Tibial nerve (tissue), 4 donors: ENCODE results near the gene PAPLN. TPM values are rescaled to one million over a fixed set of nuclear protein-coding genes. Genes with fewer than 3 reads are reported as not detected.

Source experiments
- DNase-seq, 2 donors: peaks; one replicate each; pipeline ENCODE4 v3.0.0-alpha.2; 2019; ENCODE audit warnings: low spot score in 2 of 2
- H3K27ac ChIP-seq, 4 donors: fragments of 200-600 bp; sonication (generic) in 3 of 4; one replicate each; pipeline ENCODE4 v1.5.1; 2017 to 2019; ENCODE audit warnings: mild to moderate bottlenecking in 1 of 4
- H3K27me3 ChIP-seq, 2 donors: fragments of 200-600 bp; sonication (generic) in 1 of 2; one replicate each; pipeline versions ENCODE4 v1.5.1 to v1.6.0; 2017 to 2019
- H3K36me3 ChIP-seq, 3 donors: fragments of 200-600 bp; sonication (generic); one replicate each; pipeline ENCODE4 v1.5.1; 2018 to 2019
- H3K4me1 ChIP-seq, 4 donors: fragments of 200-600 bp; sonication (generic) in 3 of 4; one replicate each; pipeline ENCODE4 v1.5.1; 2017 to 2019
- H3K4me3 ChIP-seq, 4 donors: fragments of 200-600 bp; sonication (generic) in 3 of 4; one replicate each; pipeline ENCODE4 v1.5.1; 2017 to 2019; ENCODE audit warnings: mild to moderate bottlenecking in 1 of 4, moderate library complexity in 1 of 4
- H3K9me3 ChIP-seq, 4 donors: fragments of 200-600 bp; sonication (generic) in 3 of 4; one replicate each; pipeline ENCODE4 v1.5.1; 2017 to 2019
- EP300 ChIP-seq, 2 donors: sonication (generic); formaldehyde crosslinking; IDR thresholded peaks; one replicate each; pipeline ENCODE4 v1.6.1; 2017; ENCODE audit warnings: antibody characterized with exemption in 2 of 2, mild to moderate bottlenecking in 1 of 2
- POLR2A ChIP-seq, 2 donors: fragments of 450-650 bp; IDR thresholded peaks; one replicate each; pipeline ENCODE4 v1.6.1; 2017; ENCODE audit warnings: antibody characterized with exemption in 2 of 2, mild to moderate bottlenecking in 2 of 2, moderate library complexity in 2 of 2
- WGBS, 2 donors: methylation state at CpG; one replicate each; pipeline ENCODE4 v1.1.5; 2018; 5-methylcytosine and 5-hydroxymethylcytosine counted together
- total RNA-seq, 4 donors: library from RNA; depleted of rRNA; stranded (reverse); fragments of >200 nt; gene quantifications; one replicate each; pipeline ENCODE4 v1.1.0, GENCODE V29; 2016
- TF ChIP-seq, protein P1 (sequence below), 5 experiments: fragments of 200-600 bp in 3 of 5; fragments of 450-650 bp in 2 of 5; sonication (generic) in 3 of 5; IDR thresholded peaks; one replicate each; pipeline ENCODE4 v1.5.1; 2016 to 2019; ENCODE audit warnings: antibody characterized with exemption in 5 of 5, mild to moderate bottlenecking in 3 of 5, moderate library complexity in 2 of 5

The PAPLN gene
- total RNA-seq, 4 donors from 2014 or later: 96.6 to 314 (median 206) TPM

DNA sequence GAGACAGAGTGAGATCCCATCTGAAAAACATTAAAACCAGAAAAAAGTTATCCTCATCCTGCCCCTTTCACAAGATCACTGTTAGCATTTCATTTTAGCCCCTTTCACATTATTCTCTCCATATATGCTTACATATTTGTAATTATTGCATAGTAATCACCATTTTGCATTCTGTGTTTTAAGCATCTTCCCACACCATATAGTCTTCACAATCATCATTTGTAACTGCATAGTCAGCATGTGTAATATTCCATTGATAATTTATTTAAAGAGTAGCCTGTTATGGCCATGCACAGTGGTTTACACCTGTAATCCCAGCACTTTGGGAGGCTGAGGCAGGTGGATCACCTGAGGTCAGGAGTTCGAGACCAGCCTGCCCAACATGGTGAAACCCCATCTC, 11.8 kb downstream of the PAPLN start:
- 94 to 100% methylated on average over 1 of the region's 1 CpG for WGBS, 2 donors

DNA sequence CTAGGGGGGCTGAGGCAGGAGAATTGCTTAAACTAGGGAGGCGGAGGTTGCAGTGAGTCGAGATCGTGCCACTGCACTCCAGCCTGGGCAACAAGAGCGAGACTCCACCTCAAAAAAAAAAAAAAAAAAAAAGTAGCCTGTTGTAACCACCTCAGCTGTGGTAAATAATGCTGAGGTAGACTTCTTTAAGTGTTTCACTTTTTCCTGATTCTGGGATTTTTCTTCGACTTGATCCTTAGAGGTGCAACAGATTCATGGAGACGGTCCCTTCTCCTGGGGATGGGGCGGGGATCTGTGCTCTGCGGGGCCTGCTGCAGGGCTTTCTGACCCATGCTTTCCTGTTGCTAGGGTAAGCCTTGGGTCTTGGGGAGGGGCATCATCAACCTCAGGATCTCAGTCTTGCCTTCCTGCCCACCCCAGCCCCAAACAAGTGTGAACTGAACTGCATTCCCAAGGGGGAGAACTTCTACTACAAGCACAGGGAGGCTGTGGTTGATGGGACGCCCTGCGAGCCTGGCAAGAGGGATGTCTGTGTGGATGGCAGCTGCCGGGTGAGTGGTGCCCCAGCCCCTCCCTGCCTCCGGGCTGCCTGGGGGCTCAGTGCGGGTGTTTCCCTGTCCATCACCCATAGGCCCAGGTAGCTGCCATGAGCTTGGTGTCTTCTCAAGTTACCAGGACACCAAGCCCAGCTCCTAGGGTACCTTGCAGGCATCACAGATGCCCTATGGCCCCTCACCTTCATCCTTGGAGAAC, 12.4 kb downstream of the PAPLN start:
- WGBS, 2 donors: 88 to 89% methylated on average over 11 to 13 of the region's 13 CpGs
- TF ChIP-seq, protein P1, sequence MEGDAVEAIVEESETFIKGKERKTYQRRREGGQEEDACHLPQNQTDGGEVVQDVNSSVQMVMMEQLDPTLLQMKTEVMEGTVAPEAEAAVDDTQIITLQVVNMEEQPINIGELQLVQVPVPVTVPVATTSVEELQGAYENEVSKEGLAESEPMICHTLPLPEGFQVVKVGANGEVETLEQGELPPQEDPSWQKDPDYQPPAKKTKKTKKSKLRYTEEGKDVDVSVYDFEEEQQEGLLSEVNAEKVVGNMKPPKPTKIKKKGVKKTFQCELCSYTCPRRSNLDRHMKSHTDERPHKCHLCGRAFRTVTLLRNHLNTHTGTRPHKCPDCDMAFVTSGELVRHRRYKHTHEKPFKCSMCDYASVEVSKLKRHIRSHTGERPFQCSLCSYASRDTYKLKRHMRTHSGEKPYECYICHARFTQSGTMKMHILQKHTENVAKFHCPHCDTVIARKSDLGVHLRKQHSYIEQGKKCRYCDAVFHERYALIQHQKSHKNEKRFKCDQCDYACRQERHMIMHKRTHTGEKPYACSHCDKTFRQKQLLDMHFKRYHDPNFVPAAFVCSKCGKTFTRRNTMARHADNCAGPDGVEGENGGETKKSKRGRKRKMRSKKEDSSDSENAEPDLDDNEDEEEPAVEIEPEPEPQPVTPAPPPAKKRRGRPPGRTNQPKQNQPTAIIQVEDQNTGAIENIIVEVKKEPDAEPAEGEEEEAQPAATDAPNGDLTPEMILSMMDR (IDR thresholded peaks at IDR 0.05): no peak
- TF ChIP-seq EP300 (IDR thresholded peaks at IDR 0.05) (no peak), POLR2A (IDR thresholded peaks at IDR 0.05) (no peak)
- no peak for DNase-seq

More for the DNA sequence above, 11.8 kb downstream of the PAPLN start:
- no peaks in the 10 kb centered on the region for H3K9me3 ChIP-seq
- no peaks in the 10 kb centered on the region for H3K27me3 ChIP-seq
- no peak for DNase-seq
- TF ChIP-seq POLR2A (IDR thresholded peaks at IDR 0.05): no peak
- TF ChIP-seq, protein P1 (IDR thresholded peaks at IDR 0.05): no peak
- TF ChIP-seq EP300 (IDR thresholded peaks at IDR 0.05): no peak
- H3K4me1 ChIP-seq: peaks cover 0 to 32% (median 11%) of the 10 kb centered on the region in 4 donors
- H3K4me3 ChIP-seq: no peak overlapping the region
- H3K36me3 ChIP-seq: peaks cover 0 to 45% (median 0%) of the 10 kb centered on the region in 3 donors
- H3K27ac ChIP-seq: no peak overlapping the region

DNA sequence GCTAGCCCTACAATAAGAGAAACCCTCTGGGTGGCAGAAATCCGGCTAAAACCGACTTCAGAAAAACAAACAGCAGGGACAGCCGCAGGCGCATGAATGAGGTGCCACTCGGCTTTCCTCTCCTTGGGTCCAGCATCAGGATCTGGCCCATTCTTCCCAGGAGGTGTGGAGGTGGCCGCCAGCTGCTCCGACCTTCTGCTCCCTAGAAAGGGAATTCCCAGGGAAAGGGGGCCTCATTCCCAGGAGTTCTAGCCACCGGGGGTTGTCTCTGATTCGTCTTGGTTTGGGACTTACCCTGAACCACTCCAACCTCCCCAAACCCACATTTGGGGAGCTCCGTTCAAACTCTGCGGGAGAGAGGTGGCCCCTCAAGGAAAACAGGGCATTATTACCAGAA, 13.0 kb downstream of the PAPLN start:
- Histone ChIP-seq H3K27ac (no peak overlapping the region), H3K27me3 (no peaks in the 10 kb centered on the region), H3K4me1 (peaks cover 0 to 20% (median 6%) of the 10 kb centered on the region in 4 donors), H3K36me3 (peaks cover 0 to 57% (median 0%) of the 10 kb centered on the region in 3 donors), H3K9me3 (no peaks in the 10 kb centered on the region), H3K4me3 (no peak overlapping the region)
- TF ChIP-seq, protein P1 (IDR thresholded peaks at IDR 0.05): no peak
- 85 to 93% methylated on average over 10 to 11 of the region's 11 CpGs for WGBS, 2 donors
- DNase-seq: no peak

More for the DNA sequence above, 12.4 kb downstream of the PAPLN start:
- no peaks in the 10 kb centered on the region for H3K27me3 ChIP-seq
- no peak overlapping the region for H3K4me3 ChIP-seq
- no peak overlapping the region for H3K27ac ChIP-seq
- peaks cover 0 to 25% (median 8%) of the 10 kb centered on the region in 4 donors for H3K4me1 ChIP-seq
- peaks cover 0 to 52% (median 0%) of the 10 kb centered on the region in 3 donors for H3K36me3 ChIP-seq
- H3K9me3 ChIP-seq: no peaks in the 10 kb centered on the region

DNA sequence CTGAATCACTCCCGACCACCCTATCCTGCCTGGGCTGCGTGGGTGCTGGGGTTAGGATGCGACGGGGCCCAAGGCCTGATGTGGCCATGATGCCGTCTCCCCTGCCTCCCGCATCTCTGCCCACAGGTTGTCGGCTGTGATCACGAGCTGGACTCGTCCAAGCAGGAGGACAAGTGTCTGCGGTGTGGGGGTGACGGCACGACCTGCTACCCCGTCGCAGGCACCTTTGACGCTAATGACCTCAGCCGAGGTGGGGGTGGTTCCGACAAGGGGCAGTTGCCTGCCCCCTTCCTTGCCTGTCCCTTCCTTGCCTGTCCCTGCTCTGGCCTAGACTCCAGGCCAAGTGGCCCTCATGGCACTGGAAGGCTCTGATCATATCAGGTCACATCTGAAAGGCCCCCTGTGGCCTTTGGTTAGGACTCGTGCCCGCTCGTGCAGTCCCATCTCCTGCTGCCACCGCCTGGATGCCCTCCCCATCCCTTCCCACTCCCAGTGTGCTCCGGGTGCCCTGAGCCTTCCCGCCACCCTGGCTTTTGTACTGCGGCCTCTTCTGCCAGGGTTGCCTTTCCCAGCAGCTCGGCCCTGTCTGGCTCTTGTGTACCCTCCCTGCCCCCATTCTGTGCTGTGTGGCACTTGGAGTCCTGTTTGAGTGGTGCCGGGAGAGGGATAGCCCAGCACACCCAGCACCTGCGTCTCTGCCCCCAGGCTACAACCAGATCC, 13.6 kb downstream of the PAPLN start:
- no peaks in the 10 kb centered on the region for H3K27me3 ChIP-seq
- no peaks in the 10 kb centered on the region for H3K9me3 ChIP-seq
- TF ChIP-seq POLR2A (IDR thresholded peaks at IDR 0.05) (no peak), EP300 (IDR thresholded peaks at IDR 0.05) (no peak)
- TF ChIP-seq, protein P1 (IDR thresholded peaks at IDR 0.05): no peak
- WGBS, 2 donors: 88 to 91% methylated on average over 26 to 27 of the region's 27 CpGs
- peaks cover 0 to 13% (median 3%) of the 10 kb centered on the region in 4 donors for H3K4me1 ChIP-seq
- H3K27ac ChIP-seq: no peak overlapping the region
- no peak for DNase-seq
- peaks cover 0 to 64% (median 0%) of the 10 kb centered on the region in 3 donors for H3K36me3 ChIP-seq
- H3K4me3 ChIP-seq: no peak overlapping the region
